ENCODE measurements around the gene RBL1.
A peak's percentile ranks its signal among the peaks of the same experiment; 100 is the strongest.

- TF ChIP-seq, protein P1, sequence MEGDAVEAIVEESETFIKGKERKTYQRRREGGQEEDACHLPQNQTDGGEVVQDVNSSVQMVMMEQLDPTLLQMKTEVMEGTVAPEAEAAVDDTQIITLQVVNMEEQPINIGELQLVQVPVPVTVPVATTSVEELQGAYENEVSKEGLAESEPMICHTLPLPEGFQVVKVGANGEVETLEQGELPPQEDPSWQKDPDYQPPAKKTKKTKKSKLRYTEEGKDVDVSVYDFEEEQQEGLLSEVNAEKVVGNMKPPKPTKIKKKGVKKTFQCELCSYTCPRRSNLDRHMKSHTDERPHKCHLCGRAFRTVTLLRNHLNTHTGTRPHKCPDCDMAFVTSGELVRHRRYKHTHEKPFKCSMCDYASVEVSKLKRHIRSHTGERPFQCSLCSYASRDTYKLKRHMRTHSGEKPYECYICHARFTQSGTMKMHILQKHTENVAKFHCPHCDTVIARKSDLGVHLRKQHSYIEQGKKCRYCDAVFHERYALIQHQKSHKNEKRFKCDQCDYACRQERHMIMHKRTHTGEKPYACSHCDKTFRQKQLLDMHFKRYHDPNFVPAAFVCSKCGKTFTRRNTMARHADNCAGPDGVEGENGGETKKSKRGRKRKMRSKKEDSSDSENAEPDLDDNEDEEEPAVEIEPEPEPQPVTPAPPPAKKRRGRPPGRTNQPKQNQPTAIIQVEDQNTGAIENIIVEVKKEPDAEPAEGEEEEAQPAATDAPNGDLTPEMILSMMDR (conservative IDR thresholded peaks at IDR 0.05), result peak; percentile 45
- TF ChIP-seq ZFX (IDR thresholded peaks at IDR 0.05), result no peak
Measured at GRCh38 chr20:37081717-37082289, 14.0 kb downstream of the RBL1 start.

Measured in C4-2B (cell line).